ENCODE data around the gene PRKCZ.

Gene PRKCZ

DNA sequence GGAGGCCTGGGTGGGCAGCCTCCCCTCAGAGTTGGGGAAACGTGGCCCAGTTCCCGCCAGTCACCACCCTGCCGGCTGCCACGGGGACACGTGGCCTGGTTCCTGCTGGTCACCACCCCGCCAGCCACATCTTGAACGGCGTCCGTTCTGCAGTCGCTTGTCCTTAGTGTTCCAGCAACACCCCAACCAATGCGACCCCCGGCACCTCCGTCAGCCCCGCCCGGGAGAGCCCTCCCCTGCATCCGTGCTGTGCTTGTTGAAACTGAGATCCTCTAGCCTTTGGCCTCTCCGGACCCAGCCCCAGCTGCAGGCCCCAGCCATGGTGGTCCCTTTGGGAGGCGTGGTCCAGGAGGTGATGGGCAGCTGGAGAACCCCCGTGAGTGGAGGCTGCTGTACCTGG lies 18.7 kb downstream of the PRKCZ start:
- Histone ChIP-seq H3K27me3 (ENCODE audit: insufficient read depth, poor library complexity, severe bottlenecking) (no peaks in the 10 kb centered on the region), H3K36me3 (ENCODE audit: low read depth) (peaks cover 16% of the 10 kb centered on the region), H3K4me1 (ENCODE audit: insufficient read depth, poor library complexity, severe bottlenecking) (no peaks in the 10 kb centered on the region), H3K27ac (ENCODE audit: poor library complexity, severe bottlenecking) (no peak overlapping the region), H3K4me3 (ENCODE audit: severe bottlenecking) (no peak overlapping the region), H3K9me3 (ENCODE audit: severe bottlenecking) (peaks cover 3% of the 10 kb centered on the region)
- TF ChIP-seq, protein P1, sequence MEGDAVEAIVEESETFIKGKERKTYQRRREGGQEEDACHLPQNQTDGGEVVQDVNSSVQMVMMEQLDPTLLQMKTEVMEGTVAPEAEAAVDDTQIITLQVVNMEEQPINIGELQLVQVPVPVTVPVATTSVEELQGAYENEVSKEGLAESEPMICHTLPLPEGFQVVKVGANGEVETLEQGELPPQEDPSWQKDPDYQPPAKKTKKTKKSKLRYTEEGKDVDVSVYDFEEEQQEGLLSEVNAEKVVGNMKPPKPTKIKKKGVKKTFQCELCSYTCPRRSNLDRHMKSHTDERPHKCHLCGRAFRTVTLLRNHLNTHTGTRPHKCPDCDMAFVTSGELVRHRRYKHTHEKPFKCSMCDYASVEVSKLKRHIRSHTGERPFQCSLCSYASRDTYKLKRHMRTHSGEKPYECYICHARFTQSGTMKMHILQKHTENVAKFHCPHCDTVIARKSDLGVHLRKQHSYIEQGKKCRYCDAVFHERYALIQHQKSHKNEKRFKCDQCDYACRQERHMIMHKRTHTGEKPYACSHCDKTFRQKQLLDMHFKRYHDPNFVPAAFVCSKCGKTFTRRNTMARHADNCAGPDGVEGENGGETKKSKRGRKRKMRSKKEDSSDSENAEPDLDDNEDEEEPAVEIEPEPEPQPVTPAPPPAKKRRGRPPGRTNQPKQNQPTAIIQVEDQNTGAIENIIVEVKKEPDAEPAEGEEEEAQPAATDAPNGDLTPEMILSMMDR (IDR thresholded peaks at IDR 0.05; ENCODE audit: poor library complexity, severe bottlenecking) = no peak
- ATAC-seq (ENCODE audit: low read depth) = no peak
- DNase-seq (ENCODE audit: low spot score) = no peak

DNA sequence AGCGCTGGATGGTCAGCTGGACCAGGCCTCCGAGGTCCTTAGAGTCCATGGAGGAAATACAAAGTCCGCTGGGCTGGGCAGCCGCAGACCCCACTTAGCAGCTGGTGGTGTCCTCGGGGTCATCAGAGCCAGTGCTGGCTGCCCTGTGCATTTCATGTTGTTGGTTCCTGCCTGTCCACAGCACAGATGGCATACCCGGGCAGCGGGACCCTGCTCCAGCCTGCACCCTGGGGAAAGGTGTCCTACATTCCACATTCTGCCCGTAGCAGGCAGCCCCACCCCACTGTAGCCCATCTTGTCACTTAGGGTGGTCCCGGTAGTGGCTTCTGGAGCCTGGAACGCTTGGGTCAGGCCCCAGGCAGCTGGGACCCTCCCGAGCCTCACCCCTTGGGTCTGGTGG lies 19.8 kb downstream of the PRKCZ start:
- no peak for ATAC-seq (ENCODE audit: low read depth)

DNA sequence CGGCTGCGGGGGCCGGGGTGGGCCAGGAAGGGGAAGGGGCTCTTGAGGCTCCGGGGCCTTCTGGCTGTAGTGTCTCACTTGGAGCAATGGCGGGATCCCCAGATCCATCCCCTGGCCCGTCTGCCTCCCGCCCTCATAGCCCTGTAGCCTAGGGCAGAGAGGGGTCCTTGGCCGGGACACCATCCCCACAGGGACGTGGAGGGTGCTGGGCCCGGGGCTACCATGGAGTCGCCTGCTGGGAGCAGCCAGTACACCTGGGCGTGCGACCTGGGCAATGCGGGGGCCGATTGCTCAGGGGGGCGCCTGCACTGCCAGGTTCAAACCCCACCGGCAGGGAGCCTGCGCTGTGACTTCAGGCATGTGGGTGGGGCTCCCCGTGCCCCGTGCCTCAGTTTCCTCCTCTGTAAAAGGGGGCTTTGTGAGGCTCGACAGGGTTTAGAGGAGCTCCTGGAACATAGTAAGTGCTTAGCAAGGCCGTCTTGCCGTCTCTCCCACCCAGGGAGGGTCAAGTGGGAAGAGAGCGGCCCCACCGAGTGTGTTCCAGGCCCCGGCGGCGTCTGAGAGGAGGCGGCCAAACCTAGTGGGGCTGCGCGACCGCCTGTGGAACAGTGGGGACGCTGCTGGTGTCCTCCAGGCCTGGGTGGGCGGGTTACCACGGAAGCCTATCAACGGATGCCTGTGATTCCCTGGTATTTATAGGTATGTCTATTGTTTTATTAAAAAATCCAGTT lies 20.8 kb downstream of the PRKCZ start:
- Histone ChIP-seq H3K4me1 (ENCODE audit: insufficient read depth, poor library complexity, severe bottlenecking) (no peaks in the 10 kb centered on the region), H3K36me3 (ENCODE audit: low read depth) (peaks cover 3% of the 10 kb centered on the region), H3K27ac (ENCODE audit: poor library complexity, severe bottlenecking) (no peak overlapping the region), H3K4me3 (ENCODE audit: severe bottlenecking) (no peak overlapping the region), H3K9me3 (ENCODE audit: severe bottlenecking) (no peaks in the 10 kb centered on the region), H3K27me3 (ENCODE audit: insufficient read depth, poor library complexity, severe bottlenecking) (no peaks in the 10 kb centered on the region)
- TF ChIP-seq, protein P1 (IDR thresholded peaks at IDR 0.05; ENCODE audit: poor library complexity, severe bottlenecking) = no peak
- ATAC-seq (ENCODE audit: low read depth) = no peak
- DNase-seq (ENCODE audit: low spot score) = no peak

More for the DNA sequence above, 19.8 kb downstream of the PRKCZ start:
- Histone ChIP-seq H3K4me3 (ENCODE audit: severe bottlenecking) (no peak overlapping the region), H3K27ac (ENCODE audit: poor library complexity, severe bottlenecking) (no peak overlapping the region), H3K36me3 (ENCODE audit: low read depth) (peaks cover 5% of the 10 kb centered on the region), H3K27me3 (ENCODE audit: insufficient read depth, poor library complexity, severe bottlenecking) (no peaks in the 10 kb centered on the region), H3K9me3 (ENCODE audit: severe bottlenecking) (no peaks in the 10 kb centered on the region), H3K4me1 (ENCODE audit: insufficient read depth, poor library complexity, severe bottlenecking) (no peaks in the 10 kb centered on the region)
- TF ChIP-seq, protein P1 (IDR thresholded peaks at IDR 0.05; ENCODE audit: poor library complexity, severe bottlenecking) = no peak
- DNase-seq (ENCODE audit: low spot score) = no peak

DNA sequence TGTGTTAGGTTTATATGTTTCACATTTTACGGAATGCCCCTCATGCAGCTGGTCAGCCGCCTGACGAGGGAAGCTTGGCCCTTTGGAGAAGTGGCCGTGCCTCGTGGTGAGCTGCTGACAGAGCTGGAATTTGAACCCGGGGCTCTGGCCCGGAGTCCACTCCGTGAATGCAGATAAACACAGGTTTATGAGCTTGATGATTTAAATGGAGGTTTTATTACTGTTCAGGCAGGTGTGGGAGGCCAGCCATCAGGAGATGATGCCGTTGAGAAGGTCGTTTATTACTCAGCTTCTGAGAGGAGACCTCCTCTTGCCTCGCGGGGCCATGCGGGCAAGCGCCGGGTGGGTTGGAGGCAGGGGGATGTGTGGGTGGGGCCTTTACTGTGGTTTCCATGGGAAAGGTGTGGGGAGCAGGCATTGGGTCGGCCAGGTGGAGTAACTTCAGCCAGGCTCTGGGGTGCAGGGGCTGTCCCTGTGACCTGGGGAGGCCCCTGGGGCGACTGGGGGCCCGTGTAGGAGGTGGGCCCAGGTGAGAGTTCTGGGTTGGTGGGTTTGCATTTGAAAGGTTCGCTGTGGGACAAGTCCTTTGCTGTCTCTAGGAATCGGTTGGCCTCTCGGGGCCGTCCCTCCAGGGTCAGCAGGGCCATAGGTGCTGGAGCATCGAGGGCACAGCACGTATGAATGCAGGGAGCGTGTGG lies 22.0 kb downstream of the PRKCZ start:
- no peak for ATAC-seq (ENCODE audit: low read depth)
- Histone ChIP-seq H3K27ac (ENCODE audit: poor library complexity, severe bottlenecking) (no peak overlapping the region), H3K36me3 (ENCODE audit: low read depth) (peaks cover 9% of the 10 kb centered on the region; the same call in 1 of the 2 replicates), H3K4me1 (ENCODE audit: insufficient read depth, poor library complexity, severe bottlenecking) (no peaks in the 10 kb centered on the region), H3K4me3 (ENCODE audit: severe bottlenecking) (no peak overlapping the region), H3K9me3 (ENCODE audit: severe bottlenecking) (peaks cover 4% of the 10 kb centered on the region), H3K27me3 (ENCODE audit: insufficient read depth, poor library complexity, severe bottlenecking) (no peaks in the 10 kb centered on the region)
- no peak for DNase-seq (ENCODE audit: low spot score)
- TF ChIP-seq, protein P1 (IDR thresholded peaks at IDR 0.05; ENCODE audit: poor library complexity, severe bottlenecking) = no peak

DNA sequence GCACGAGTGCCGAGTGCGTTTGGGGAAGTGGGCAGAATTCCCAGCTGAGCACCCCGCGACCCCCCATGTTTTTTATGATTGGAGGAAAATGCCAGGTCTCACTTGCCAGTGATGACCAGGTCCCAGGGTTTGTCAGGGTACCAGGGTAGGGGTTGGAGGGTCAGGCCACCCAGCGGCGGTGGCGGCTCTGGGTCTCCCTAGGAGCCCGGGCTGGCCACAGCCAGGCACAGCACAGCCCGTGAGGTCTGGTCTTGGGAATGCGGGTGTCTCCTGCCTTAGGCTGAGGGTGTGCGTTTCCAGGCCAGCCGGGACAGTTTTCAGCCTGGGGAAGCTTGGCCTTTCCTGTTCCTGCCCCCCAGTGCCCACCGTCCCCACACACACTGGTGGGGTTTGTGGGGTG lies 22.7 kb downstream of the PRKCZ start:
- ATAC-seq (ENCODE audit: low read depth) (no peak), DNase-seq (ENCODE audit: low spot score) (no peak)
- no peaks in the 10 kb centered on the region for H3K4me1 ChIP-seq (ENCODE audit: insufficient read depth, poor library complexity, severe bottlenecking)
- H3K27ac ChIP-seq (ENCODE audit: poor library complexity, severe bottlenecking) = no peak overlapping the region
- peaks cover 8% of the 10 kb centered on the region for H3K9me3 ChIP-seq (ENCODE audit: severe bottlenecking)
- H3K36me3 ChIP-seq (ENCODE audit: low read depth) = peaks cover 15% of the 10 kb centered on the region
- H3K27me3 ChIP-seq (ENCODE audit: insufficient read depth, poor library complexity, severe bottlenecking) = no peaks in the 10 kb centered on the region
- H3K4me3 ChIP-seq (ENCODE audit: severe bottlenecking) = no peak overlapping the region
- TF ChIP-seq, protein P1 (IDR thresholded peaks at IDR 0.05; ENCODE audit: poor library complexity, severe bottlenecking) = no peak
